Gastrocnemius medialis (tissue), 4 donors: ENCODE measurements around the gene GUK1.
A peak's percentile ranks its signal among the peaks of the same experiment; 100 is the strongest.

ENCODE experiments used
- POLR2A ChIP-seq, 2 donors: fragments of 450-650 bp; IDR thresholded peaks; one replicate each; pipeline ENCODE4 v1.6.1; 2017; ENCODE audit warnings: antibody characterized with exemption in 2 of 2, mild to moderate bottlenecking in 2 of 2, moderate library complexity in 2 of 2
- TF ChIP-seq, protein P1 (sequence below), 5 experiments: fragments of 450-650 bp in 3 of 5; fragments of 200-600 bp in 2 of 5; sonication (generic) in 2 of 5; IDR thresholded peaks in 4 of 5; conservative IDR thresholded peaks in 1 of 5; 1 replicate in 4 of 5; 2 replicates in 1 of 5; pipeline ENCODE4 v1.5.1; 2016 to 2019; ENCODE audit warnings: antibody characterized with exemption in 5 of 5, mild to moderate bottlenecking in 3 of 5, moderate library complexity in 3 of 5

DNA sequence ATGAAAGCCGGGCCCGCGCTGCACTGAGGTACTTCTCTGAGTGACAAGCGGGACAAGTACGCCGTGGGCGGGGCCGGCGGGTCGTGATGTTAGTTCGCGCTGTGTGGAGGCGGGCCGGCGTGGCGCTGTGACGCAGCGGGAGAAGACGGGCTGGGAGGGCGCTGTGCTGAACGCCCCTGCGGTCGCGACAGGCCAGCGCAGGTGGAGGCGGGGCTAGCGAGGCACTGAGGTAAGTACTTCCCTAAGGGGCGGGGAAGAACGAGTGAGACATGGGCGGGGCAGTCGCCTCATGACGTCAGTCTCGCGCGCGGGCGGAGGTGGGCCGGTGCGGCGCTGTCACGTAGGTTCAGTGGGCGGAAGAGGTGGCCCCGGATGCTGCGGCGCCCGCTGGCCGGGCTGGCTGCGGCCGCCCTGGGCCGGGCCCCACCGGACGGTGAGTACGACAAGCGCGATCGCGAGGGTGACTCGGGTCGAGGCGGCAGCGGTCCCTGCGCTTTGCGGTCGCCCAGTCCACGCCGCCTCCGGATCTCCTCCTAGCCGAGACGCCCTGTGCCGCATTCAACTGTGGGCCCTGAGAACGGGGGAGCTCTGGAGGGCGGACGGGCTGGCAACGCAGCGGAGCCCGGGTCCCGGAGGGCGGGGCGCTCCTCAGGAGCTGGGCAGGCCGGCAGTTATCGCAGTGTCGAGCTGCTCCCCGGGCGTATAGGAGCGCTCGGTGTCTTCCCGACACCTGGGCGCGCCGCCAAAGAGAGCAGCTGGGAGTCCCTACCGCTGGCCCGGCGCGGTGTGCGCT is at the start of gene GUK1:
- TF ChIP-seq, protein P1, sequence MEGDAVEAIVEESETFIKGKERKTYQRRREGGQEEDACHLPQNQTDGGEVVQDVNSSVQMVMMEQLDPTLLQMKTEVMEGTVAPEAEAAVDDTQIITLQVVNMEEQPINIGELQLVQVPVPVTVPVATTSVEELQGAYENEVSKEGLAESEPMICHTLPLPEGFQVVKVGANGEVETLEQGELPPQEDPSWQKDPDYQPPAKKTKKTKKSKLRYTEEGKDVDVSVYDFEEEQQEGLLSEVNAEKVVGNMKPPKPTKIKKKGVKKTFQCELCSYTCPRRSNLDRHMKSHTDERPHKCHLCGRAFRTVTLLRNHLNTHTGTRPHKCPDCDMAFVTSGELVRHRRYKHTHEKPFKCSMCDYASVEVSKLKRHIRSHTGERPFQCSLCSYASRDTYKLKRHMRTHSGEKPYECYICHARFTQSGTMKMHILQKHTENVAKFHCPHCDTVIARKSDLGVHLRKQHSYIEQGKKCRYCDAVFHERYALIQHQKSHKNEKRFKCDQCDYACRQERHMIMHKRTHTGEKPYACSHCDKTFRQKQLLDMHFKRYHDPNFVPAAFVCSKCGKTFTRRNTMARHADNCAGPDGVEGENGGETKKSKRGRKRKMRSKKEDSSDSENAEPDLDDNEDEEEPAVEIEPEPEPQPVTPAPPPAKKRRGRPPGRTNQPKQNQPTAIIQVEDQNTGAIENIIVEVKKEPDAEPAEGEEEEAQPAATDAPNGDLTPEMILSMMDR (IDR thresholded peaks at IDR 0.05 in 4 of 5, conservative IDR thresholded peaks at IDR 0.05 in 1 of 5): peak in 3 of 5 experiments; percentile 7 to 39 (median 28)
- peak; percentile 98 to 99 for TF ChIP-seq POLR2A (IDR thresholded peaks at IDR 0.05)
